HEK293 (cell line): ENCODE data around the gene KCNJ8.
A peak's percentile ranks its signal among the peaks of the same experiment; 100 is the strongest.

Source experiments
- CTCF ChIA-PET: fragments of 350-600 bp; formaldehyde crosslinking; extraction: SDS; loops from one replicate; lab custom pipeline; 2021; ENCODE audit warnings: antibody characterized with exemption; lab: Yijun Ruan, JAX
- POLR2A ChIA-PET: fragments of 300-600 bp; formaldehyde crosslinking; extraction: SDS; loops from one replicate; lab custom pipeline; 2020; ENCODE audit warnings: antibody characterized with exemption, inconsistent platforms; lab: Yijun Ruan, JAX
- H3K27ac ChIP-seq: fragments of 200-500 bp; sonication (Bioruptor generic); 2 replicates; pipeline ENCODE4 v1.5.1; 2014; ENCODE audit warnings: low read depth, low read length, control low read depth, inconsistent platforms; ENCODE audit errors: extremely low read depth
- H3K36me3 ChIP-seq, 2 experiments: fragments of 200-500 bp in 1 of 2; sonication (Bioruptor generic) in 1 of 2; 1 replicate in 1 of 2; 2 replicates in 1 of 2; pipeline ENCODE4 v1.5.1; 2014 to 2017; ENCODE audit warnings: inconsistent platforms in 2 of 2, low read length in 2 of 2; ENCODE audit not compliant: control insufficient read depth in 2 of 2, insufficient read depth in 1 of 2
- H3K4me1 ChIP-seq: fragments of 200-500 bp; sonication (Bioruptor generic); 2 replicates; pipeline ENCODE4 v1.5.1; 2014; ENCODE audit warnings: mild to moderate bottlenecking, low read length, inconsistent platforms; ENCODE audit not compliant: control insufficient read depth, insufficient read depth
- H3K4me3 ChIP-seq: 2 replicates; pipeline ENCODE4 v1.5.1; 2011; ENCODE audit warnings: low read depth, mild to moderate bottlenecking, control low read depth, low read length, moderate library complexity
- H3K9me3 ChIP-seq: fragments of 200-500 bp; sonication (Bioruptor generic); 2 replicates; pipeline ENCODE4 v1.5.1; 2014; ENCODE audit warnings: low read depth, low read length, inconsistent platforms; ENCODE audit not compliant: control insufficient read depth, insufficient read depth
- IKZF3 ChIP-seq: fragments of 450-650 bp; IDR thresholded peaks from 2 replicates; pipeline ENCODE4 v1.5.0; 2018; ENCODE audit warnings: missing biosample characterization, mild to moderate bottlenecking, missing genetic modification characterization, moderate library complexity
- KLF9 ChIP-seq: fragments of 450-650 bp; formaldehyde crosslinking; IDR thresholded peaks from 2 replicates; pipeline ENCODE4 v1.5.1; 2016; ENCODE audit warnings: missing biosample characterization, missing genetic modification characterization, low read depth
- MZF1 ChIP-seq: fragments of 450-650 bp; formaldehyde crosslinking; IDR thresholded peaks from 2 replicates; pipeline ENCODE4 v1.5.1; 2017; ENCODE audit warnings: missing biosample characterization, missing genetic modification characterization, borderline replicate concordance
- PRDM4 ChIP-seq: fragments of 450-650 bp; formaldehyde crosslinking; IDR thresholded peaks from 2 replicates; pipeline ENCODE4 v1.5.1; 2017; ENCODE audit warnings: missing biosample characterization, missing genetic modification characterization
- SP2 ChIP-seq: fragments of 450-650 bp; formaldehyde crosslinking; IDR thresholded peaks from 2 replicates; pipeline ENCODE4 v1.5.1; 2016; ENCODE audit warnings: missing biosample characterization, missing genetic modification characterization
- SP7 ChIP-seq: fragments of 450-650 bp; formaldehyde crosslinking; IDR thresholded peaks from 2 replicates; pipeline ENCODE4 v1.5.1; 2016; ENCODE audit warnings: missing biosample characterization, missing genetic modification characterization
- WT1 ChIP-seq: fragments of 450-650 bp; formaldehyde crosslinking; IDR thresholded peaks from 2 replicates; pipeline ENCODE4 v1.5.1; 2016; ENCODE audit warnings: missing biosample characterization, missing genetic modification characterization
- ZBTB26 ChIP-seq: fragments of 450-650 bp; formaldehyde crosslinking; optimal IDR thresholded peaks from 2 replicates; pipeline ENCODE3; 2016; ENCODE audit warnings: missing biosample characterization, mild to moderate bottlenecking, missing genetic modification characterization
- ZNF169 ChIP-seq: fragments of 450-650 bp; formaldehyde crosslinking; IDR thresholded peaks from 2 replicates; pipeline ENCODE4 v1.5.1; 2016; ENCODE audit warnings: missing biosample characterization, missing genetic modification characterization
- ZNF266 ChIP-seq: fragments of 450-650 bp; formaldehyde crosslinking; IDR thresholded peaks from 2 replicates; pipeline ENCODE4 v1.5.1; 2016; ENCODE audit warnings: missing biosample characterization, missing genetic modification characterization, low read depth
- ZNF335 ChIP-seq: fragments of 450-650 bp; formaldehyde crosslinking; conservative IDR thresholded peaks from 2 replicates; pipeline ENCODE4 v1.5.1; 2016; ENCODE audit warnings: missing biosample characterization, missing genetic modification characterization
- ZNF394 ChIP-seq: fragments of 450-650 bp; formaldehyde crosslinking; IDR thresholded peaks from 2 replicates; pipeline ENCODE4 v1.5.1; 2016; ENCODE audit warnings: missing biosample characterization, missing genetic modification characterization, mild to moderate bottlenecking, moderate library complexity, borderline replicate concordance
- ZNF398 ChIP-seq: fragments of 450-650 bp; formaldehyde crosslinking; IDR thresholded peaks from 2 replicates; pipeline ENCODE4 v1.5.1; 2017; ENCODE audit warnings: missing biosample characterization, missing genetic modification characterization
- ZNF48 ChIP-seq: fragments of 450-650 bp; formaldehyde crosslinking; IDR thresholded peaks from 2 replicates; pipeline ENCODE4 v1.5.1; 2016; ENCODE audit warnings: missing biosample characterization, missing genetic modification characterization
- ZNF529 ChIP-seq: fragments of 450-650 bp; formaldehyde crosslinking; IDR thresholded peaks from 2 replicates; pipeline ENCODE4 v1.5.1; 2017; ENCODE audit warnings: missing genetic modification characterization, missing biosample characterization; ENCODE audit not compliant: insufficient replicate concordance
- ZNF571 ChIP-seq: fragments of 450-650 bp; formaldehyde crosslinking; IDR thresholded peaks from 2 replicates; pipeline ENCODE4 v1.5.0; 2017; ENCODE audit warnings: missing biosample characterization, missing genetic modification characterization
- ZNF626 ChIP-seq: fragments of 450-650 bp; sonication (Bioruptor Pico); formaldehyde crosslinking; IDR thresholded peaks from 2 replicates; pipeline ENCODE4 v1.5.1; 2018; ENCODE audit warnings: missing biosample characterization, missing genetic modification characterization, inconsistent platforms
- ZNF660 ChIP-seq: fragments of 450-650 bp; IDR thresholded peaks from 2 replicates; pipeline ENCODE4 v1.5.1; 2018; ENCODE audit warnings: missing biosample characterization, mild to moderate bottlenecking, missing genetic modification characterization
- ZNF830 ChIP-seq: fragments of 450-650 bp; IDR thresholded peaks from 2 replicates; pipeline ENCODE4 v1.5.0; 2018; ENCODE audit warnings: missing biosample characterization, missing genetic modification characterization, low read depth, mild to moderate bottlenecking, moderate library complexity
- ZSCAN16 ChIP-seq: fragments of 450-650 bp; formaldehyde crosslinking; IDR thresholded peaks from 2 replicates; pipeline ENCODE4 v1.5.1; 2016; ENCODE audit warnings: missing biosample characterization, missing genetic modification characterization
- TF ChIP-seq, protein P1 (sequence below): fragments of 450-650 bp; formaldehyde crosslinking; IDR thresholded peaks from 2 replicates; pipeline ENCODE4 v1.5.1; 2016; ENCODE audit warnings: missing biosample characterization, missing genetic modification characterization

The KCNJ8 gene

GRCh38 chr12:21774358-21775132 lies at the start of gene KCNJ8 (continued):
- TF ChIP-seq IKZF3 (tag by site-specific recombination) (no peak), ZNF398 (tag by site-specific recombination) (peak; percentile 70), ZSCAN16 (no peak), ZNF48 (tag by site-specific recombination) (no peak), KLF9 (tag by site-specific recombination) (peak; percentile 14; the same call in 1 of the 2 replicates), PRDM4 (tag by site-specific recombination) (0 out of 2 replicates have a peak, but pooled peaks have one; percentile 14), SP7 (peak; percentile 63; the same call in 1 of the 2 replicates), ZNF169 (no peak), MZF1 (tag by site-specific recombination) (0 out of 2 replicates have a peak, but pooled peaks have one; percentile 13), ZNF830 (no peak), ZNF266 (tag by site-specific recombination) (no peak), SP2 (peak; percentile 65), ZNF335 (tag by site-specific recombination) (peak; percentile 59), ZNF394 (peak; percentile 64; the same call in 1 of the 2 replicates), ZNF660 (tag by site-specific recombination) (0 out of 2 replicates have a peak, but pooled peaks have one; percentile 18), ZBTB26 (tag by site-specific recombination) (peak; percentile 72), ZNF571 (tag by site-specific recombination) (no peak), ZNF529 (tag by site-specific recombination) (no peak), WT1 (tag by site-specific recombination) (peak; percentile 55; the same call in 1 of the 2 replicates)
- TF ChIP-seq, protein P1, sequence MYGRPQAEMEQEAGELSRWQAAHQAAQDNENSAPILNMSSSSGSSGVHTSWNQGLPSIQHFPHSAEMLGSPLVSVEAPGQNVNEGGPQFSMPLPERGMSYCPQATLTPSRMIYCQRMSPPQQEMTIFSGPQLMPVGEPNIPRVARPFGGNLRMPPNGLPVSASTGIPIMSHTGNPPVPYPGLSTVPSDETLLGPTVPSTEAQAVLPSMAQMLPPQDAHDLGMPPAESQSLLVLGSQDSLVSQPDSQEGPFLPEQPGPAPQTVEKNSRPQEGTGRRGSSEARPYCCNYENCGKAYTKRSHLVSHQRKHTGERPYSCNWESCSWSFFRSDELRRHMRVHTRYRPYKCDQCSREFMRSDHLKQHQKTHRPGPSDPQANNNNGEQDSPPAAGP (tag by site-specific recombination) = peak; percentile 26; the same call in 1 of the 2 replicates

- Histone ChIP-seq H3K9me3 (no peaks in the 10 kb centered on the region), H3K36me3 (no peaks in the 10 kb centered on the region), H3K4me3 (no peak overlapping the region), H3K4me1 (0 out of 2 replicates have a peak, but pooled peaks cover 2% of the 10 kb centered on the region), H3K27ac (no peak overlapping the region)
- CTCF ChIA-PET = no interaction called here
- POLR2A ChIA-PET = no interaction called here
- TF ChIP-seq ZNF626 (tag by site-specific recombination) = no peak
Measured at GRCh38 chr12:21823581-21823980, 49.1 kb upstream of the KCNJ8 start.
